Right lobe of liver (tissue), 6 donors: ENCODE data around the gene SPACA5. TPM values are rescaled to one million over a fixed set of nuclear protein-coding genes. Genes with fewer than 3 reads are reported as not detected.

Source experiments
- ATAC-seq, 4 donors: fragments of 200-7000 bp; cut with Tn5 transposase; one replicate each; pipeline ENCODE4 v1.9.1; 2020; ENCODE audit warnings: mild to moderate bottlenecking in 4 of 4, moderate library complexity in 4 of 4
- DNase-seq, 3 donors: peaks; one replicate each; pipeline ENCODE4 v3.0.0-alpha.2; 2020
- H3K27ac ChIP-seq, 3 donors: fragments of 200-600 bp; one replicate each; pipeline ENCODE4 v1.8.0; 2022
- H3K27me3 ChIP-seq, 2 donors: fragments of 200-600 bp; one replicate each; pipeline ENCODE4 v1.8.0; 2022
- H3K36me3 ChIP-seq, 4 donors: fragments of 200-600 bp; sonication (generic) in 1 of 4; one replicate each; pipeline versions ENCODE4 v1.5.1 to v1.8.0; 2017 to 2022; ENCODE audit warnings: control low read depth in 1 of 4
- H3K4me1 ChIP-seq, 4 donors: fragments of 200-600 bp; sonication (generic) in 1 of 4; one replicate each; pipeline versions ENCODE4 v1.5.1 to v1.8.0; 2017 to 2022; ENCODE audit warnings: control low read depth in 1 of 4
- H3K4me3 ChIP-seq, 3 donors: fragments of 200-600 bp; one replicate each; pipeline ENCODE4 v1.8.0; 2022
- H3K9me3 ChIP-seq, 4 donors: fragments of 200-600 bp; sonication (generic) in 1 of 4; one replicate each; pipeline versions ENCODE4 v1.5.1 to v1.8.0; 2017 to 2022; ENCODE audit warnings: control low read depth in 1 of 4
- POLR2A ChIP-seq: fragments of 450-650 bp; IDR thresholded peaks from one replicate; pipeline ENCODE4 v1.6.1; 2017; ENCODE audit warnings: antibody characterized with exemption, mild to moderate bottlenecking
- WGBS: methylation state at CpG from one replicate; pipeline ENCODE4 v1.1.6; 2018; ENCODE audit warnings: low coverage, low lambda C conversion rate; ENCODE audit not compliant: insufficient coverage; ENCODE audit errors: missing lambda C conversion rate; 5-methylcytosine and 5-hydroxymethylcytosine counted together
- intact Hi-C, 2 donors: fragments of 100-400 bp; cut with DNase I; formaldehyde crosslinking; loops; one replicate each; pipeline versions ENCODE4 v1.11.2 to v1.14.1; 2022
- total RNA-seq, 6 experiments: library from RNA; depleted of rRNA in 2 of 6; stranded (reverse); fragments of >200 nt in 2 of 6; fragmentation: NEBNext Ultra II Directional in 3 of 6; extraction: Animal tissue kit (Norgen Biotek cat#: 25700) in 3 of 6; gene quantifications; one replicate each; pipeline versions ENCODE4 v1.1.0 to v1.2.4, GENCODE V29; 2016 to 2023
- TF ChIP-seq, protein P1 (sequence below), 4 donors: fragments of 200-600 bp in 3 of 4; fragments of 450-650 bp in 1 of 4; IDR thresholded peaks; one replicate each; pipeline versions ENCODE4 v1.5.1 to v1.8.0; 2016 to 2022; ENCODE audit warnings: antibody characterized with exemption in 4 of 4, mild to moderate bottlenecking in 2 of 4
- donor health status: DM: no; HTN: yes; CAD: no.
- donor health status: DM: no; HTN: no; CAD: no.
- donor health status: DM: no; HTN: no; CAD: no.
- donor health status: DM: no; HTN: yes; CAD: no.
- donor health status: DM: no; HTN: yes; CAD: no.

SPACA5 gene
- total RNA-seq, 6 experiments from 2014 or later: not detected

DNA sequence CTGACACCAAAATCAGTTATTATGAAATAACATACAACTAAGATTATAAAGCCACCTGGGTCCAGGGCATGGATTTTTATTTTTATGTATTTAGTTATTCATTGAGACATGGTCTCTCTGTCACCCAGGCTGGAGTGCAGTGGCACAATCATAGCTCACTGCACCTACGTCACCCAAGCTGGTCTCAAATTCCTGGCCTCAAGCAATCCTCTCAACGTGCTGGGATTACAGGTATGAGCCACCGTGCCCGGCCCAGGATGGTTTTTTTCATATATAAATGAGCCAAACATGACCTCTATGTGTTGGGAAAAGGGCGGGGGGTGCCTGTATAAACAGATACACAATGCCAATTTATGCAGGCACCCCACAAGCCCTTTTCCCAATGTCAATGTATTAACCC is 40.1 kb downstream of the SPACA5 start:
- no peaks in the 10 kb centered on the region for H3K4me1 ChIP-seq
- WGBS: 87% methylated on average over 4 of the region's 5 CpGs
- no peak for DNase-seq
- no peak overlapping the region for H3K4me3 ChIP-seq
- H3K36me3 ChIP-seq: no peaks in the 10 kb centered on the region
- ATAC-seq: no peak
- H3K27me3 ChIP-seq: no peaks in the 10 kb centered on the region
- H3K27ac ChIP-seq: no peak overlapping the region
- no peak for TF ChIP-seq POLR2A
- TF ChIP-seq, protein P1, sequence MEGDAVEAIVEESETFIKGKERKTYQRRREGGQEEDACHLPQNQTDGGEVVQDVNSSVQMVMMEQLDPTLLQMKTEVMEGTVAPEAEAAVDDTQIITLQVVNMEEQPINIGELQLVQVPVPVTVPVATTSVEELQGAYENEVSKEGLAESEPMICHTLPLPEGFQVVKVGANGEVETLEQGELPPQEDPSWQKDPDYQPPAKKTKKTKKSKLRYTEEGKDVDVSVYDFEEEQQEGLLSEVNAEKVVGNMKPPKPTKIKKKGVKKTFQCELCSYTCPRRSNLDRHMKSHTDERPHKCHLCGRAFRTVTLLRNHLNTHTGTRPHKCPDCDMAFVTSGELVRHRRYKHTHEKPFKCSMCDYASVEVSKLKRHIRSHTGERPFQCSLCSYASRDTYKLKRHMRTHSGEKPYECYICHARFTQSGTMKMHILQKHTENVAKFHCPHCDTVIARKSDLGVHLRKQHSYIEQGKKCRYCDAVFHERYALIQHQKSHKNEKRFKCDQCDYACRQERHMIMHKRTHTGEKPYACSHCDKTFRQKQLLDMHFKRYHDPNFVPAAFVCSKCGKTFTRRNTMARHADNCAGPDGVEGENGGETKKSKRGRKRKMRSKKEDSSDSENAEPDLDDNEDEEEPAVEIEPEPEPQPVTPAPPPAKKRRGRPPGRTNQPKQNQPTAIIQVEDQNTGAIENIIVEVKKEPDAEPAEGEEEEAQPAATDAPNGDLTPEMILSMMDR (IDR thresholded peaks at IDR 0.05): no peak
- intact Hi-C loops: no loop called here
- no peaks in the 10 kb centered on the region for H3K9me3 ChIP-seq

DNA sequence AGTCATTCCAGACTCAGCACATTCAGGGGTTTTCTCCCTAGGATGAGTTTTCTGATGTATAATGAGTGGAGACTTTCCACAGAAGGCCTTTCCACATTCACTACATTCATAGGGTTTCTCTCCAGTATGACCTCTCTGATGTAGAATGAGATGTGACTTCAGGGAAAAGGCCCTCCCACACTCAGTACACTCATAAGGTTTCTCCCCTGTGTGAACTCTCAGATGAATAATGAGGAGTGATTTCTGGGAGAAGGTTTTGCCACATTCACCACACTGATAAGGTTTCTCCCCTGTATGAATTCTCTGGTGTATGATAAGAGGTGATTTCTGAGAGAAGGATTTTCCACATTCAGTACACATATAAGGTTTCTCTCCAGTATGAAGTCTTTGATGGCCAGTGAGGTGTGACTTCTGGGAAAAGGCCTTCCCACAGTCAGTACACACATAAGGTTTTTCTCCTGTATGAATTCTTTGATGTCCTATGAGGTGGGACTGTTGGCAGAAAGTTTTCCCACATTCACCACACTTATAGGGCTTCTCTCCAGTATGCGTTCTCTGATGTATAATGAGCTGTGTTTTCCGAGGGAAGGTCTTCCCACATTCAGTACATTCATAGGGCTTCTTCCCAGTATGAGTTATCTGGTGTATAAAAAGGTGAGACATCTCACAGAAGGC is 52.0 kb downstream of the SPACA5 start:
- no peak overlapping the region for H3K4me3 ChIP-seq
- intact Hi-C loops: no loop called here
- no peaks in the 10 kb centered on the region for H3K27me3 ChIP-seq
- H3K27ac ChIP-seq: no peak overlapping the region
- no peak for ATAC-seq
- peaks cover 0 to 2% (median 0%) of the 10 kb centered on the region in 4 donors for H3K36me3 ChIP-seq
- DNase-seq: no peak
- no peaks in the 10 kb centered on the region for H3K4me1 ChIP-seq
- WGBS: 61% methylated on average over 2 of the region's 2 CpGs
- peaks cover 0 to 15% (median 9%) of the 10 kb centered on the region in 4 donors for H3K9me3 ChIP-seq
- TF ChIP-seq POLR2A: no peak
- TF ChIP-seq, protein P1 (IDR thresholded peaks at IDR 0.05): no peak

DNA sequence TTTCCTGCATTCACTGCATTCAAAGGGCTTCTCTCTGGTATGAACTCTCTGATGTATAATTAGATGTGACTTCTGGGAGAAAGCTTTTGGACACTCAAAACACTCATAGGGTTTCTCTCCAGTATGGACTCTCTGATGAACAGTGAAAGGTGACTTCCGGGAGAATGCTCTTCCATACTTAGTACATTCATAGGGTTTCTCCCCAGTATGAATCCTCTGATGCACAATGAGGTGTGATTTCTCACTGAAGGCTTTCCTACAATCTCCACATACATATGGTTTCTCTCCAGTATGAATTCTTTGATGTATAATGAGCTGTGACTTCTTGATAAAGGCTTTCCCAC is 52.5 kb downstream of the SPACA5 start:
- Histone ChIP-seq H3K36me3 (peaks cover 0 to 2% (median 0%) of the 10 kb centered on the region in 4 donors), H3K4me3 (no peak overlapping the region), H3K27me3 (no peaks in the 10 kb centered on the region), H3K4me1 (no peaks in the 10 kb centered on the region), H3K9me3 (peaks cover 0 to 15% (median 9%) of the 10 kb centered on the region in 4 donors), H3K27ac (no peak overlapping the region)
- ATAC-seq: no peak
- DNase-seq: no peak
- WGBS: 57% methylated on average over 1 of the region's 1 CpG
- TF ChIP-seq, protein P1 (IDR thresholded peaks at IDR 0.05): no peak
- TF ChIP-seq POLR2A: no peak
- intact Hi-C loops: no loop called here

Other genes with a start within 250 kb of the SPACA5 start
- 1 to 10 TPM; 2.4 to 3.8 (median 3.3) TPM for gene ZNF81, start 170.1 kb upstream of the SPACA5 start, total RNA-seq
- 1 to 10 TPM; 2.1 to 2.5 (median 2.3) TPM for gene ZNF182, start 3.0 kb upstream of the SPACA5 start, total RNA-seq
- 1 to 10 TPM in 1 of 6 experiments, under 1 TPM in 4, not detected in 1; 0.35 to 1.2 (median 0.84) TPM for gene ZNF630, start 64.7 kb downstream of the SPACA5 start, total RNA-seq
- gene SPACA5B, start 123.6 kb downstream of the SPACA5 start, total RNA-seq: not detected
- not detected for gene SSX5, start 189.8 kb downstream of the SPACA5 start, total RNA-seq
- not detected for gene SSX1, start 248.4 kb downstream of the SPACA5 start, total RNA-seq